NCI-H526 treated with DMSO at 0.1 percent for 48 hours (cell line): ENCODE results near the gene SCN1A.
"Not testable (repeated sequence)": the region's sequence is repeated elsewhere in the genome, so short reads cannot be mapped to it uniquely, and the experiment has no call there.

ENCODE experiments used
- DNase-seq: peaks from one replicate; lab custom pipeline; 2025; lab: John Stamatoyannopoulos, UW

SCN1A gene

DNA sequence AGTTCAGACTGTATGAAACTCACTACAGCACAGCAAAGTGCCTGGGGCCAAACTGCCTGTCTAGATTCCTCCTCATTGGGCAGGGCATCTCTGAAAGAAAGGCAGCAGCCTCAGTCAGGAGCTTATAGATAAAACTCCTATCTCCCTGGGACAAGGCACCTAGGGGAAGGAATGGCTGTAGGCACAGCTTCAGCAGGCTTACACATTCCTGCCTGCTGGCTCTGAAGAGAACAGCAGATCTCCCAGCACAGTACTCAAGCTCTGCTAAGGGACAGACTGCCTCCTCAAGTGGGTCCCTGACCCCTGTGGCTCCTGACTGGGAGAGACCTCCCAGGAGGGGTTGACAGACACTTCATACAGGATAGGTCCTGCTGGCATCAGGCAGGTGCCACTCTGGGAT is 155.7 kb downstream of the SCN1A start:
- DNase-seq: not testable (repeated sequence)

DNA sequence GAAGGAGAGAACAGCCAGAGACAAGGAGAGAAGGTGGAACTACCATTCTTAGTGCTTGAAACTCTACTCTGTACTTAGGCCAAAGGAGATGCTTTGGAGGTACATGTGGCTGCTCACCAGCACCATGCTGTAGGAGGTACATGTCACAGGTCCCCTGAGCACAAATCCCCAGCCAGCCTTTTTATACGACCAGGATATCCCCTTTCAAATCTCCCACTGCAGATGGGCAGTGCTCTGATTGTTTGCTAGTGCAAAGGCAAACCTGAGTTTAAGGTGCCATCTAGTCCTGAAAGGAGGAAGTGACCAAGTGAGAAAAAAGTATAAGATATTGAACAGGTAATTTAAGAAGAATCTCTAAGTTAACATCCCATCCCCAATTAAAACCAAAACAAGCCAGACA is 157.2 kb downstream of the SCN1A start:
- no peak for DNase-seq

DNA sequence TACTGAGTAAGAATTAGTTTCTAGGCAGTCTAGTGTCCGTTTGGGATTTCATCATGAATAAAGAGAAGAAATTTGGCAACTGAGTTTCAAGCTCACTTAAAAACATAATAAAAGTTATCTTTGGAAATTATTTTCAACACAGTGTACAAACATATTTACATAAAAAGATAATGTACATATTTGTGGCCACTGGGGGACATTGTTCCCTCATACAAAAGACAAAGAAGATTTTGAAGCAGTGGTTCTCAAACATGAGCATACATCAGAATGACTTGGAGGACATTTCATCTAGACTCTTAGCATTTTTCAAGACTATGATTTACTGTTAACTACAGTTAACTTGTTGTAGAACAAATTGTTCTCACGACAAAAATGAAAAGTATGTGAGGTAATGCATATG is 158.6 kb downstream of the SCN1A start:
- DNase-seq: no peak

DNA sequence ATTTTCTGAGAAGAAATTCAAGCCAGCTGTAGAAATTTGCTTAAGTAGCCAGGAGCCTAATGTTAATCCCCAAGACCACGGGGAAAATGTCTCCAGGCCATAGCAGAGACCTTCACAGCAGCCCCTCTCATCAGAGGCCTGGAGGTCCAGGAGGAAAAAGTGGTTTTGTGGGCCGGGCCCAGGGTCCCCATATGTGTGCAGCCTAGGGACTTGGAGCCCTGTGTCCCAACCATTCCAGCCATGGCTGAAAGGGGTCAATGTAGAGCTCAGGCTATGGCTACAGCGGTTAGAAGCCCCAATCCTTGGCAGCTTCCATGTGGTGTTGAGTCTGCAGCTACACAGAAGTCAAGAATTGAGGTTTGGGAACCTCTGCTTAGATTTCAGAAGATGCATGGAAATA is 160.1 kb downstream of the SCN1A start:
- DNase-seq: no peak

DNA sequence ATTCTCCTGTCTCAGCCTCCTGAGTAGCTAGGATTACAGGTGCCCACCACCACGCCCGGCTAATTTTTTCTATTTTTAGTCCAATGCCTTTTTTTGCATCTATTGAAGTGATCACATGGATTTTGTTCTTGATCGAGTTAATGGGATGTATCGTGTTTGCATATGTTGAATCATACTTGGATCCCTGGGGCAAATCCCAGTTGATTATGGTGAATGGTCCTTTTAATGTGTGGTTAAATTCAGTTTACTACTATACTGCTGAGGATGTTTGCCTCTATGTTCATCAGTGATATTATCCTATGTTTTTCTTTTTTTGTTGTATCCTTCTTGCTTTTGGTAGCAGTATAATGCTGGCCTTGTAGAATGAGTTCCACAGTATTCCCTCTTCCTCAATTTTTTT is 166.0 kb downstream of the SCN1A start:
- no peak for DNase-seq

DNA sequence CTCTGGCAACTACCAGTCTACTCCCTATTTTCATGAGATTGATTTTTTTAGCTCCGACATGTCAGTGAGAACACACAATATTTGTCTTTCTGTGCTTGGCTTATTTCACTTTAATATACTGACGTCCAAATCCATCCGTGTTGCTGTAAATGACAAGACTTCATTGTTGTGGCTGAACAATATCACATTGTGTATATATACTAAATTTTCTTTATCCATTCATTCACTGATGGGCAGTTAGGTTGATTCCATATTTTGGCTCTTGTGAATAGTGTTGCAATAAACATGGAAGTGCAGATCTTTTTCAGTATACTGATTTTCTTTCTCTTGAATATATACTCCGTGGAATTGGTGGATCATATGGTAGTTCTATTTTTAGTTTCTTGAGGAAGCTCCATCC is 168.4 kb downstream of the SCN1A start:
- no peak for DNase-seq

DNA sequence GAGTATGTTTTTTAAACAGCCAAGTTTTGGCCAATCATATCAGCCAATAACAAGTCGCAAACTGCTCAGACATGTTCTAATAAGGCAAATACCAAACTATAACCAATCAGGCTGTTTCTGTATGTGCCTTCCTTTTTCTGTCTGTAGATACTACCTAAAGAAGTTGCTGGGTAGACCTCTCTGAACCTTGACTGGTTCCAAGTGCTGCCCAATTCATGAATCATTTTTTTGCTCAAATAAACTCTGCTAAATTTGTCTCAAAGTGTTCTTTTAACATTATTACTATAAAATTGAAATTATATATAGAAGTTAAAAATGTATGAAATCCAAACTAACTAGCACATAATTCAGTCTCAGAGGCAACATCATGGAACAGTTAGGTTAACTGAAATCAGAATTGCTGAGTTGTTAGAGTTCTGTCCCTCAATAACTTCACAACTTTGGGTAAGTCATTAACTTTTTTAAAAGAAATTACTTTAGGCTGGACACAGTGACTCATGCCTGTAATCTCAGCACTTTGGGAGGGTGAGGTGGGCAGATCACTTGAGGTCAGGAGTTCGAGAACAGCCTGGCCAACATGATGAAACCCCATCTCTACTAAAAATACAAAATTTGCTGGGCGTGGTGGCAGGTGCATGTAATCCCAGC is 169.4 kb downstream of the SCN1A start:
- no peak for DNase-seq

DNA sequence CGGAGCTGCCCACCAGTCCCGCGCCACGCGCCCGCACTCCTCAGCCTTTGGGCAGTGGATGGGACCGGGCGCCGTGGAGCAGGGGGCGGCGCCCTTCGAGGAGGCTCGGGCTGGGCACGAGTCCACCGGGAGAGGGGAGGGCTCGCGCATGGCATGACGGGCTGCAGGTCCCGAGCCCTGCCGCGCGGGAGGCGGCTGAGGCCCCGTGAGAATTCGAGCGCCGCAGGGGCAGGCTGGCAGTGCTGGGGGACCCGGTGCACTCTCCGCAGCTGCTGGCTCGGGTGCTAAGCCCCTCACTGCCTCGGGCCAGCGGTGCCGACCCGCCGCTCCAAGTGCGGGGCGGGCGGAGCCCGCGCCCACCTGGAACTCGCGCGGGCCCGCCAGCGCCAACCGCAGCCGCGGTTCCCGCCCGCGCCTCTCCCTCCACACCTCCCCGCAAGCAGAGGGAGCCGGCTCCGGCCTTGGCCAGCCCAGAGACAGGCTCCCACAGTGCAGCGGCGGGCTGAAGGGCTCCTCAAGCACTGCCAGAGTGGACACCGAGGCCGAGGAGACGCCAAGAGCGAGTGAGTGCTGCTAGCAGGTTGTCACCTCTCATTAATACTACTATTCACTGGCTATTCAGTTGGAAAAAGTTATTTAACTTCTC is 170.7 kb downstream of the SCN1A start:
- DNase-seq: no peak

DNA sequence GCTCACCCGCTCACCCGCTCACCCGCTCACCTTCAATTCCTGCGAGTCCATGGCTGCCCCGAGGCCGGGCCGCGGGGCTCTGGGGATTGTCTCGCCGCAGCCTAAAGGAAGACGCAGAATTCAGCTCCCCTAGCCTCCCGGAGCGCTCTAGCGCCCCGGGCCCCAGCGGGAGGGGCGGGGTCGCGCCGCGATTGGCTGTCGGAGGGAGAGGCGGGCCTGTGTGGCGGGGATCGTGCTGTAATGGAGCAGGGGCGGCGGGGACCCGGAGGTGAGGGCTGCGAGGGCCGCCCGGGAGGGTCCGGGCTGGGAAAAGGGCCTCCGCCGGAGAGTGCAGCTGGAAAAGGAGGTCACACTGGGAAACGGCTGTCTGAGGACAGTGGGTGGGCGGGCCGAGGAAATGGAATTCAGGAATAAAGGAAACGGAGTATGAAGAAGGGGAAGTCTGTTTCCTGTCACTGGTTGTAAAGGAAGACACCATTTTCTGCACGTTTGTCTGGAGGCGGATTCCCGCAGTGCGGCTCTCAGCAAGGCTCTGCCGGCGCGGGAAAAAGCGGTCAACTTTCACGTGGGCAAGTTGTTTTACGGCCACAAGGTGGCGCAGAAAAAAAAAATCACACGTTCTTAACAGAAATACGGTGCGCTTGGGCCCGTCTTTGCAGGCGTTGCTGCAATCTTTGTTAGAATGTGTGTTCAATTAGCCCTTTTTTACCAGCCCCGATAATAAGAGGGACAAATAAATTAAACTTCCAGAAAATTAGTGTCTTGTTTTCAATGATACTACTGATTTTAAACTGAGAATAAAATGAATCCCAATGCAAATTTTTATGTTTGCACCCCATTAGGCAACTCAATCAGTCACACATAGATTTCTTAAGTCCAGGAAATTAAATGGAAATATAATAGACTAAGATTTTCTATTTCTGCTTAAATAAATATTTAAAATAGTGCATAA is 173.9 kb downstream of the SCN1A start, which contains the start of gene TTC21B:
Gene TTC21B (minus strand): TSS at position 122 of the 952 bp plus-strand sequence. CDS start 71 bp downstream, at position 51.
- peak; percentile 98 for DNase-seq

DNA sequence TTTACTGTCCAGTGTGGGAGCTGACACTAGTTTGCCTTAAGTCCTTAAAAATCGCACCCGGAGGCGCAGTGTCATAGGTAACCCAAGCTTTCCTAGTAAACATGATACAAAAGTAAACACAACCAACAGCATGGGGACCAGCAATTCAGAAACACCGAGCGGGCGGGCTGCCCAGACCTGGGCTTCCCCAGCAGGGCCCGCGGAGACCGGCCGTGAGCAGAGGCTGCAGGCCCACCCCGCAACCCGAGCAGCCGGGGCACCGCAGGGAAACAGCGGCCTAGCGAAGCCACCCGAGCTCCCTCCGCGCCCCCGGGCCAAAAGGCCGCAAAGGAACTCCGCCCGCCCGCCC is 174.5 kb downstream of the SCN1A start:
- DNase-seq: peak; percentile 76

DNA sequence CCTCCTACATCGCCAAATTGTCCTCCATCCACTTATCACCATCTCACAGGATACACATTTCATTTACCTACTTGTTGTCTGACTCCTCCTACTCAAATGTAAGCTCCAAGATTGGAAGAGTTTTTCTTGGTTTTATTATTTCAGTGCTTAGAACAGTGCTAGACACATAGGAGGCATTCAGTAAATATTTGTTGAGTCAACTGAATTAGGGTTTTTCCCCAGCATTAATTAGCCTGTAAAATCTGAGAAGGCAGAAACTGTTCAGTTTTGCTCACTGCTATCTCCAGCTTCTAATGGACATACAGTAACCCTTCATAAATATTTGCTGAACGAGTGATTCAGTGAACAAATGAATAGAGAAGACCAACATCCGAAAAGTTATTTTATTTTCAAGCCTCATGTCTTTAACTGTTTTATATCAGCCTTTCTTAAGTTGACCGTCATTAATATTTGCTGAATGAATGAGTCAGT is 175.0 kb downstream of the SCN1A start:
- DNase-seq: peak; percentile 22

DNA sequence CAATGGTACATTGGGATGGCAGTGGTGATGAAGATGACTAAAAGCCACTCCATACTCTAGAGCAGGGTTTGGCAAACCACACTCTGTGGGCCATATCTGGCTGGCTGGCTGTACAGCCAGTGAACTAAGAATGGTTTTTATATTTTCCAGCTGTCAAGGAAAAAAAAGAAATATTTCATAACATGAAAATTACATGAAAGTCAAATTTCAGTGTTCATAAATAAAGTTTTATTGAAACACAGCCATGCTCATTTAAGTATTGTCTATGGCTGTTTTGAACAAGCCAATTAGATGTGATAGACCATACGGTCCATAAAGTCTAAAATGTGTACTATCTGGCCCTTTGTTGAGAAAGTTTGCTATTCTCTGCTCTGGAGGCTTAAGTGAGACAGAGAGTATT is 175.7 kb downstream of the SCN1A start:
- no peak for DNase-seq

DNA sequence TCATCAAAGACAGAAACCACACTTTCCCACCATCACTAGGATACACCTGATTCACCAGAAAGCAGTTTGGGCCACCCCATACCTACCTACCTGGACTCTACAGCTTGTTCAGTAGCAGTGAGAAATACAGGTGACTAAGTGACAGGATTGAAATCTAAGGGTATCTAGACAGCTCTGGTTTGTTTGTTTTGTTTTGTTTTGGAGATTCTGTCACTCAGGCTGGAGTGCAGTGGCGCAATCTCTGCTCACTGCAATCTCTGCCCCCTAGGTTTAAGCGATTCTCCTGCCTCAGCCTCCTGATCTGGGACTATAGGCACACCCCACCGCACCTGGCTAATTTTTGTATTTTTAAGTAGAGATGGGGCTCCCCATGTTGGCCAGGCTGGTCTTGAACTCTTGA is 177.4 kb downstream of the SCN1A start:
- no peak for DNase-seq

DNA sequence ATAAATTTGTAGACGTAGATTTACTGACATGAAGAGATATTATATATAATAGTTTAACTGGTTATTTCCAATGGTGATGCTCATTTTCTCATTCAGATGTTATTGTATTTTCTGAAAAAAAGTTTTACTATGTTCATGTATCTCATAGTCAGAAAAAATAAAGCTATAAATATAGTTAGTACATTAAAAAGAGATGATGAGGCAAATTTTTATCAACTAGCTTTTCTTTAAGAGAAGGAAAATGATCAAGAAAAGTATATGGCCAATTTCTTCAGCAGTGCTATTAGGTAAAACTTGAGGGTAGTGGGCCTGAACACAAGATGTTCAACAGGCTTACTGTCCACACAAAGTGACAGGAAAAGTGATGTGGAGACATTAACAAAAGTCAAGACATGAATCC is 186.0 kb downstream of the SCN1A start:
- no peak for DNase-seq

DNA sequence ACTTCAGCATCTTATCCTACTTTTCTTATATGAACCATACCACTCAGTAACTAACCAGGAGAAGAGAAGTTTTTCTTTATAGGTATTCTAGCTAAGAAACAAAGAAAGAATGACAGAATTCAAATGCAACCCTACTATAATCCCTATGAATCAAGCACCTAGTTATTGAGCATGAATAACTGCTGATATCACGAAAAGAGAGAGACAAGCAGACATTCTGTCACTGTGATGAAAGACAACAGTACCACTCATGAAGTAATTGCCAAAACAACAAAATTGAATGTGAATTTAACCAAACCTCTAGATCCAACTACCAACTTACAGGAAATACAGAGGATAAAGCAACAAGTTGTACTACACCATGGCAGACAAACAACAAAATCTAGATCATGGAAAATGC is 189.6 kb downstream of the SCN1A start:
- DNase-seq: no peak
